HG03469 (cell line): Measurements from ENCODE around the gene SLC25A11.
A peak's percentile ranks its signal among the peaks of the same experiment; 100 is the strongest.

Experiments
- ATAC-seq: cut with Tn5 transposase; IDR thresholded peaks from one replicate; pipeline ENCODE4 v1.9.1; 2021; ENCODE audit warnings: mild to moderate bottlenecking, moderate library complexity, moderate number of reproducible peaks; ENCODE audit not compliant: unreplicated experiment

Gene SLC25A11

GRCh38 chr17:4966844-4967538, 27.1 kb upstream of the SLC25A11 start:
- ATAC-seq: peak; percentile 67

- ATAC-seq: no peak
These were observed 25.6 kb upstream of the SLC25A11 start for GRCh38 chr17:4965311-4965986.

GRCh38 chr17:4960279-4960922, 20.6 kb upstream of the SLC25A11 start:
- ATAC-seq: no peak

GRCh38 chr17:4959261-4959965, 19.6 kb upstream of the SLC25A11 start:
- no peak for ATAC-seq

- no peak for ATAC-seq
These were observed 18.3 kb upstream of the SLC25A11 start for GRCh38 chr17:4958102-4958501.

- no peak for ATAC-seq
These were observed 16.7 kb upstream of the SLC25A11 start for GRCh38 chr17:4956493-4957061.

- ATAC-seq: no peak
These were observed 15.2 kb upstream of the SLC25A11 start for GRCh38 chr17:4955091-4955490.

GRCh38 chr17:4953451-4953961, 13.7 kb upstream of the SLC25A11 start:
- no peak for ATAC-seq

GRCh38 chr17:4951486-4951885, 11.6 kb upstream of the SLC25A11 start:
- no peak for ATAC-seq

GRCh38 chr17:4950746-4951204, 10.9 kb upstream of the SLC25A11 start, which contains the start of gene ENO3:
Gene ENO3, plus strand, starts transcription at chr17:4951119. Its CDS starts 711 bp downstream, at chr17:4951830.
- ATAC-seq: no peak

- no peak for ATAC-seq
These were observed 10.4 kb upstream of the SLC25A11 start for GRCh38 chr17:4950075-4950745.

- no peak for ATAC-seq
These were observed 9.7 kb upstream of the SLC25A11 start for GRCh38 chr17:4949321-4950074.

- ATAC-seq: no peak
These were observed 9.1 kb upstream of the SLC25A11 start for GRCh38 chr17:4948931-4949320.

GRCh38 chr17:4948166-4948930, 8.5 kb upstream of the SLC25A11 start, which contains the start of gene PFN1:
Gene PFN1, minus strand, starts transcription at chr17:4948530. Its CDS starts 136 bp downstream, at chr17:4948394.
- ATAC-seq: no peak

GRCh38 chr17:4947411-4948165, 7.7 kb upstream of the SLC25A11 start:
- ATAC-seq: no peak

- no peak for ATAC-seq
These were observed 7.2 kb upstream of the SLC25A11 start for GRCh38 chr17:4947010-4947410.

- no peak for ATAC-seq
These were observed 6.6 kb upstream of the SLC25A11 start for GRCh38 chr17:4946312-4946976.
